T follicular helper cell (primary cell): ENCODE results near the gene CCDC28A.

Experiments
- DNase-seq: peaks from one replicate; pipeline ENCODE4 v3.0.0-alpha.2; 2020; ENCODE audit warnings: low read depth

Gene CCDC28A

GRCh38 chr6:138795809-138796603, 22.4 kb downstream of the CCDC28A start, which contains the start of gene ECT2L:
TSS of gene ECT2L (plus strand) at chr6:138796087. CDS start at chr6:138813275, 17,188 bp downstream.
- DNase-seq = no peak

- DNase-seq = no peak
Observed at GRCh38 chr6:138796771-138797170, 23.2 kb downstream of the CCDC28A start.

- DNase-seq = no peak
Observed at GRCh38 chr6:138797806-138798446, 24.4 kb downstream of the CCDC28A start.

GRCh38 chr6:138800377-138801150, 27.0 kb downstream of the CCDC28A start:
- no peak for DNase-seq

- no peak for DNase-seq
Observed at GRCh38 chr6:138803331-138803730, 29.8 kb downstream of the CCDC28A start.

GRCh38 chr6:138803861-138804260, 30.3 kb downstream of the CCDC28A start:
- DNase-seq = no peak

GRCh38 chr6:138805016-138805765, 31.6 kb downstream of the CCDC28A start:
- DNase-seq = no peak

- DNase-seq = no peak
Observed at GRCh38 chr6:138806889-138807288, 33.3 kb downstream of the CCDC28A start.

GRCh38 chr6:138809677-138810076, 36.1 kb downstream of the CCDC28A start:
- DNase-seq = no peak

- DNase-seq = no peak
Observed at GRCh38 chr6:138811866-138812265, 38.3 kb downstream of the CCDC28A start.

- DNase-seq = no peak
Observed at GRCh38 chr6:138814179-138814834, 40.7 kb downstream of the CCDC28A start.

- no peak for DNase-seq
Observed at GRCh38 chr6:138815221-138815620, 41.7 kb downstream of the CCDC28A start.

- DNase-seq = no peak
Observed at GRCh38 chr6:138815797-138816528, 42.4 kb downstream of the CCDC28A start.

- DNase-seq = no peak
Observed at GRCh38 chr6:138817799-138818198, 44.2 kb downstream of the CCDC28A start.

- DNase-seq = no peak
Observed at GRCh38 chr6:138818496-138819194, 45.1 kb downstream of the CCDC28A start.

- no peak for DNase-seq
Observed at GRCh38 chr6:138821519-138821918, 48.0 kb downstream of the CCDC28A start.

- DNase-seq = no peak
Observed at GRCh38 chr6:138824482-138825144, 51.0 kb downstream of the CCDC28A start.

GRCh38 chr6:138830248-138830647, 56.7 kb downstream of the CCDC28A start:
- DNase-seq = no peak

GRCh38 chr6:138832182-138832581, 58.6 kb downstream of the CCDC28A start:
- no peak for DNase-seq
